Stimulated activated CD4-positive, alpha-beta T cell treated with anti-CD3 and anti-CD28 coated beads, Interleukin-4, amount 100 ng/mL, for 48 hours (primary cell): Measurements from ENCODE around the gene OGG1.

Source experiments
- DNase-seq, 2 donors: peaks; one replicate each; pipeline ENCODE4 v3.0.0-alpha.2; 2020; ENCODE audit warnings: low read depth in 2 of 2

The OGG1 gene

DNA sequence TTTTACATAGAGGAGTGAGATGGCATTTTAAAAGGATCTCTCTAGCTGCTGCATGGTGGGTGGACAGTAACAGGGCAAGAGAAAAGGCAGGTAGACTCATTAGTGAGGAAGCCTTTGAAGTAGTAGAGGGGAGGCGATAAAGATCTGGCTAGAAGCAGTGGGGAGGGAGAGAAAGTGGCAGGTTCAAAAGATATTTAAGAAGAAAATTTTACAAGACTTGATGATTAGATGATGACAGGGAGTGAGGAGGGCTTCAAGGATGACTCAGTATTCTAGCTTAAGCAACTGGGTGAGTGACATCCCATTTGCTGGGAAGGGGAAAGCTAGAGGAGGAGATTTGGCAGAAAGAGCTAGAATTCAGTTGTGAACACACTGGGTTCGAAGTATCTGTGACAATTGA is 22.0 kb upstream of the OGG1 start:
- DNase-seq = no peak

DNA sequence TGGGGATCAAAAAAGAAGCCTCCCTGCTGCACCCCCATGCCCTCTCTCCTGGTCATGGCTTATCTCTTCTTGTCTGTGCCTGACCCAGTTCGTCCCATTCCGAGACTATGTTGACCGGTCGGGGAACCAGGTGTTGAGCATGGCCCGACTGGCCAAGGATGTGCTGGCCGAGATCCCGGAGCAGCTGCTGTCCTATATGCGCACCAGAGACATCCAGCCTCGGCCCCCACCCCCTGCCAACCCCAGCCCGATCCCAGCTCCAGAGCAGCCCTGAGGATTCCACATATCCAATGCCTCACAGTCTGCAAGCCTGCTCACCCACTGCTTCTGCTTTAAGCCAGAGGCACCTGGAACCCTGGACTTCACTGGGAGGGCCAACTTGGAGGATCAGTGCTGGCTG is 20.3 kb upstream of the OGG1 start:
- DNase-seq = no peak

DNA sequence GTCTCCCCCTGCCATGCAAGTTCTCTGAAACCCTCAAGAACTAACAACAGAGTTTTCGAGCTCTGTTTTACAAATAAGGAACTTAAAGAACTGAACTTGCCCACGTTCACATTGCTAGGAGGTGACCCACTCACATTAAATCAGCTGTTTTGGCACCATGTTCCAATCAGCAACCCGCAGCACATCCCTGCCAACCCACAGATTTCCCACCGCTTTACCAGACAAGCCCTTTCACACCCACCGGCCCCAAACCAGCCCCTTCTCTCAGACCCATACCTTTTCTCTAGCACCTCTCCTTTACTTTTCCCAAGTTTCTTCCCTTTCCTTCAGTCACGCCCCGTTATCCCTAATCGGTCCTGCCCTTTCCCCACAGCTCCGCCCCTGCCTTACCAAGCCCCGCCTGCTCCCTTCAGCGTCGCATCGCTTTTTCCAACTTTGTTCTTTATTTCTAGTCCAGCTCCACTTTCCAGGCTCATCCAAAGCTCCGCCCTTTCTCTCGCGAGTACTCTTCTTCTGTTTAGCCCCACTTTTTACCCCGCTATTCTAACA is 19.0 kb upstream of the OGG1 start:
- DNase-seq = no peak

DNA sequence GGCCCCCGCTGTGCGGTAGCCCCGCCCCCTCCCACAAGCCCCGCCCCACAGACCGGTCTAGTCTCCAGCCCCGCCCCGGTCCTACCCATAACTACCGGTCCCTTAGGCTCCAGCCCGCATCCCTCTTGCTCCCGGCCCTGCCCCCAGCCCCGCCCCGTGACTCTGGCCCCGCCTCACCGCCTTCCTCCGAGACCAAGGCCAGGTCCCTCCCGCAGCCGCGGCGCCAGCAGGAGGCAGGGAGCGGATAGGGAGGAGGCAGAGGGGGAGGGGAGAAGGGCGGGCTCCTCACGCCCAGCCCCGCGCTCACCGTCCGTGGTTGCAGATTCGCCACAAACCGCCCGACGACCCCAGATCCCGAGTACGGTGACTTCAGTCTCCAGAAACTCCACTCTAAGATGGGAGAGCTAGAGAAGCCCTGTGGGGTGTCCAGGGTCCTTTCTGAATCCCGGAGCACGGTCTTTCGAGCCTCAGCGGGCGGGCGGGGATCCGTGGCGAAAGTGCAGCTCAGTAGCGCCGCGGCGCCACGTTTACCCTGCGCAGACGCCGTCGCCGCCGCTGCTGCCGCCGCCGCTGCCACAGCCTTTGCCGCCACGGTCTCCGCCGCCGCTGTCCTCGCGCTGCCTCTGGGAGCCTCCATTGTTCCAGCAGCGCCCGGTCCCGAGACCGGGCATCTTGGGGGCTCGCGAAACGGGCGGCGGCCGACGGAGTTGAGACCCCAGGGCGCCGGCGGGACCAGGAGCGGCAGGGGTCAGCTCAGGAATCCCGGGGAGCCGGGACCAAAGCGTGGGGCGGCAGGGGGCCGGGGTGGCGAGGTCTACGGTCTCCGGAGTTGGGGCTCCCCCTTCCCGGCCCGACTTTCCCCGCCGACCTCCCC is 18.3 kb upstream of the OGG1 start, which contains the start of gene BRPF1:
Gene BRPF1, plus strand, starts transcription at position 530 of the 874 bp plus-strand sequence. CDS start 2,406 bp downstream, outside the sequence.
- DNase-seq = peak; percentile 100

DNA sequence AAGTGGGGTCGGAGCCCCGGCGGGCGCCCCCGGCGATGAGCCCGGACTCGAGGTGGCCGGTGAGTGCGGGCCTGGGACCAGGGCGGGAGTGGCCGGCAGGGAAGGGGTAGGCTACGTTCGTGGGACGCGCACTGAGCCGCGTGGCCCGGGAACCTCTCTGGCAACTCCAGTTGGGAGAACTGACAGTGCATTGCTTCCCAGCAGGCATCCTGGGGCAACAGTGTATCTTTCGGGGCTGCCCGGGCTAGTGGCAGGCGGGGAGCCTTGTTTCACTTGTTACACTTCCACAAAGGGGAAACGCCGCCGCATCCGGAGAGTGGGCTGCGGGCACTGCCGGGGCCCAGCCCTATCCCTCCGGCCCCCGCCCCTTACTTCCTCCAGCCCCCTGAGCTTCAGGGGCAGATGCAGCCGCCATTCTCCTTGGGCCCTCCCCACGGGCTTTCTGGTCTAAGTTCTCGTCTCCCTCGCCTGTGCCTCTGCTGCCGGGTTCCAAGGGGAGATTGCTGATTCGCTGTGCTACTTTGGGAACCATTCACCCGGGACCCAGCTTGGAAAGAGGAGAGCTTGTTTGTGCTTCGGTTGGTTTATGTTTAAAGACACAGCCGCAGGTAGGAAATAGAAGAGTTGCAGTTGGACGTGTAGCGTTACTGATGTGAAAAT is 17.5 kb upstream of the OGG1 start:
- DNase-seq = peak; percentile 22 to 24

DNA sequence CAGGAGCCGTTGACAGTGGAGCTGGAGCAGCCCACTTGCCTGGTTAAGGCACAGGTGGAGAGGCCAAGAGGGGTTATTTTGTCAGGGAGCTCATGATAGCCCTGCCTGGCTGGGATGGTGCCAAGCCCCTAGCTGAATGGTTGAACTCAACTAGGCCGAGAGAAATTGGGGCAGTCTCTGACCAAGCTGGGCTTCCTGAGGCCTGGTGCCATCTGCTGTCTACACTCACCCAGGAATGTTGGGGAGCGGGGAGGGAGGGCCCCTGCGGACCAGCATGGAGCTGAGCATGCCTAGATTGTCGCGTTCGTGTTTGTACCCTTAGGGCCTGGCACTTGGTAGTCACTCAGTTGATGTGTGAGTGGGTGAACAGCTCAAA is 17.0 kb upstream of the OGG1 start:
- DNase-seq = no peak

DNA sequence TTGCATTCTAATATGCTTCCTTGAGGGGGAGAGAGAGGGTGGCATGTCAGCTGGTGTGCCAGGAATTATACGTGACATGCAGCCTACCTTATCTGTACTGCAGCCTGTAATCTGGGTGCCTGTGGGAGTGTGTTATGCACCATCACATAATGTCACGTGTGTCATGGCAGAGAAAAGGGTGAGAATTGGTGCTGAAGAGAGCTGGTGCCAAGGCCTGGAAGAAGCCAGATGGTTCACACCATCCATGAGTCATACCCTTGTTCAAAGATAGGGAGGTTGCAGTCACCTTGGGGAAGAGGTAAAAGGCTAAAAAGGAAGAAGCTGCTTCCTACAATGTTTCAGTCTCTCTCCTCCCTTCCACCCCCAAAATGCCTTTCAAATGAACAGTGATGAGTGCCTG is 12.9 kb upstream of the OGG1 start:
- no peak for DNase-seq

DNA sequence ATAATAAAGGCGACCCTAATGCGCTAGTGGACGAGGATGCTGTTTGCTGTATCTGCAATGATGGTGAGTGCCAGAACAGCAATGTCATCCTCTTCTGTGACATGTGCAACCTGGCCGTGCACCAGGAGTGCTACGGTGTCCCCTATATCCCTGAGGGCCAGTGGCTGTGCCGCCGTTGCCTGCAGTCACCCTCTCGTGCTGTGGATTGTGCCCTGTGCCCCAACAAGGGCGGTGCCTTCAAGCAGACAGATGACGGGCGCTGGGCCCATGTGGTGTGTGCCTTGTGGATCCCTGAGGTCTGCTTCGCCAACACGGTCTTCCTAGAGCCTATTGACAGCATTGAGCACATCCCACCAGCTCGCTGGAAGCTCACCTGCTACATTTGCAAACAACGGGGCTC is 10.6 kb upstream of the OGG1 start:
- no peak for DNase-seq

DNA sequence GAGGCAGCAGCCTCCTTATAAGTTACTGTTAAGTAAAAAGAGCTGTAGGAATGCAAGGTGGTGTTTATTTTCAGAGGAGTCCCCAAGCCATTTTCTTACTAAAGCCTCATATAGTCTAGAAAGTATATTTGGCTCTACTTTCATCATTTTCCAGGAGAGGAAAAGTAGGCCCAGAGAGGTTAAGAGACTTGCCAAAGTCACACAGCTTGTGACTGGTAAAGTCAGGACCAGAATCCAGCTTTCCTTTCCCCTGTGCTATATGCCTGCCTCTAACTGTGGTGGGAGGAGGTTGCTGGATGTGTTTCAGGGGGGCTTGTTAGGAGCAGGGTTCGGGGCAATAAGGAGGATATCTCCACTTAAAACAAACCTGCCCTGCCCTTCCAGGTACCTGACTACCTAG is 7.2 kb upstream of the OGG1 start:
- DNase-seq = no peak

DNA sequence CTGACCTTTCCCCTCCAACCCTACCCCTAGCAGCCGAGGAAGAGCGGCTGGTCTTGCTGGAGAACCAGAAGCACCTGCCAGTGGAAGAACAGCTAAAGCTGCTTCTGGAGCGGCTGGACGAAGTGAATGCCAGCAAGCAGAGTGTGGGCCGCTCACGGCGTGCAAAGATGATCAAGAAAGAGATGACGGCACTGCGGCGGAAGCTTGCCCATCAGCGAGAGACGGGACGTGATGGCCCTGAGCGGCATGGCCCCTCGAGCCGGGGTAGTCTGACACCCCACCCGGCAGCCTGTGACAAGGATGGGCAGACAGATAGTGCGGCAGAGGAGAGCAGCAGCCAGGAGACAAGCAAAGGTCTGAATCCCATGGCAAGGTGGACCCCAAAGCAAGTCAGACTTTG is 6.2 kb upstream of the OGG1 start:
- DNase-seq = no peak

DNA sequence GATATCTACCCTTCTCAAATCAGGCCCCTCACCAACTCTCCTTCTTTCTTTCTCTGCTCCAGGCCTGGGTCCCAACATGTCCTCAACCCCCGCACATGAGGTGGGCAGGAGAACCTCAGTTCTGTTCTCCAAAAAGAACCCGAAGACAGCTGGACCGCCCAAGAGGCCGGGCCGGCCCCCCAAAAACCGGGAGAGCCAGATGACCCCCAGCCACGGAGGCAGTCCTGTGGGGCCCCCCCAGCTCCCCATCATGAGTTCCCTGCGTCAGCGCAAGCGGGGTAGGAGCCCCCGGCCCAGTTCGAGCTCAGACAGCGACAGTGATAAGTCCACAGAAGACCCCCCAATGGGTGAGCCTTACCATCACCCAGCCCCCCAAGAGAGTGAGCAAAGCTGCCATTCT is 5.6 kb upstream of the OGG1 start:
- DNase-seq = no peak

DNA sequence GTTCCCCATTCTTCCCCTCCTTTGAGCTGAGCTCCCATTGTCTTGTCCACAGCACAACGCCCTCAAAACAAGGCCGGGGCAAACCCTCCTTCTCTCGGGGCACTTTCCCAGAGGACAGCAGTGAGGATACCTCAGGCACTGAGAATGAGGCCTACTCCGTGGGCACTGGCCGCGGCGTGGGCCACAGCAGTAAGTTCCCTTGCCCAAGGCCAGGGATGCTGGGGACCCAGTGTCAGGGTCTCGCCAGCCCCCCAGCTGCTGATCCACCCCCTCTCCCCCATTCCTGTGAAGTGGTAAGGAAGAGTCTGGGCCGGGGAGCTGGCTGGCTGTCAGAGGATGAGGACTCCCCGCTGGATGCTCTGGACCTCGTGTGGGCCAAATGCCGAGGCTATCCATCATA is 4.2 kb upstream of the OGG1 start:
- no peak for DNase-seq

DNA sequence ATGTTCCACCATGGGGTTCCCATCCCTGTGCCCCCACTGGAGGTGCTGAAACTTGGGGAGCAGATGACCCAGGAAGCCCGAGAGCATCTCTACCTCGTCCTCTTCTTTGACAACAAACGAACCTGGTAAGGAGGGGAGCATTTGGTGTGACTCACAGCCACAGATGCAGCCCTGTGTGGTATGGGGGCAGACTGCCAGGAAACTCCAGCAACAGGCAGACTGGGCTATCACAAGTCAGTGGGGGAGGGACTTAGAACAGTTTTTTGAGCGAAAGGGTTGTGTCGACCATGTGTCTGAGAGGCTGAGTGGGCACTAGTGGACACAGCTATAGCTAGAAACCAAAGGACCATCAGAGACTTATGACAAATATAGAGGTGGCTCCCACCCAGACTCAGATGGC is 3.4 kb upstream of the OGG1 start:
- DNase-seq = no peak

DNA sequence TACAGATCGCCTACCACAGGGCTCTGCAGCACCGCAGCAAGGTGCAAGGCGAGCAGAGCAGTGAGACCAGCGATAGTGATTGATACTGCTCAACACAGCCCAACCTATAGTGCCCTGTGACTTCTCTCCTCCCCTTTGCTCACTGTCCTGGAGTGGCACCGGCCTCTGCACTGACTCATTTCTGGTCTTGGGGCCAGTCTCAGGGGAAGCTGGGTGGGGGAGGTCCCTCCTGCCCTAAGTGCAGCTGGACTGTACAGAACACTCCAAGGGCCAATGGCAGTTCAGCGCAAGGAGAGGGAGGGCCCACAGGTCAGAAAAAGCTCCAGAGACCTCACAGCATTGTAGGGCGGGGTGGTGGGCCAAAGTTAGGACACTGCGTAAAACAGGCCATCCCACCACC is 2.5 kb upstream of the OGG1 start:
- DNase-seq = no peak

DNA sequence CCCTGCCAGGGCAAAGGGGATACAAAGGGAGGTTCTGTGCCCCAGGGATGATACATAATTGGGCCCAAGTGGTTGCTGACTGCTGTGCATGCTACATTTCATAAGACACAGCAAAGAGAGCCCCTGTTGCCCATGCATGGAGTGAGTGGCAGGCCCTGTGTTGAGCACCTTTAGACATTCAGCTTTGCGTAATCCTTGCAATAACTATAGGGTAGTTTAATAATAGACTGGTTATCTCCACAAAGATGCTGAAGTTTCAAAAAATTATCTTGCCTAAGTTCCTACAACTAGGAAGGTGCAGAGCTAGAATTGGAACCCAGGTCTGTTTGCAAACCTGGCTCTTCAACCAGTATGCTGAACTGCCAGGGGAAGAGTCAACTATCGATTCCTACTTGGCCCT is 1.7 kb upstream of the OGG1 start:
- no peak for DNase-seq

DNA sequence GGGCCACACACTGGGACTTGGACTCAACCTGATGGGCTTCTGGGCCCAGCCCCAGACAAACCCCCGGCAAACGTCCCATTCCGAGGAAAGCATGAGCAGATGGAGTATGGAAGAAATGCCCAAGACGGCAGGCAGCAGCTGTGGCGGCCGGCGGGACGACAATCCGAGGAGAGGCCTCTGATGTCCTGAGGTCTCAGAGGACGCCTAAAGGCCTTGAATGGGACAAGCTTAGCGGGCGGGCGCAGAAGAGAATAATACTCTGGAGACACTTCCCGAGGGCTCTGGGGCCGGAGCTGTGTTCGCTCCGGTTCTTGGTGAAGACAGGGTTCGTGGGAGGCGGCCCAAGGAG is 482 bp upstream of the OGG1 start:
- DNase-seq = no peak

DNA sequence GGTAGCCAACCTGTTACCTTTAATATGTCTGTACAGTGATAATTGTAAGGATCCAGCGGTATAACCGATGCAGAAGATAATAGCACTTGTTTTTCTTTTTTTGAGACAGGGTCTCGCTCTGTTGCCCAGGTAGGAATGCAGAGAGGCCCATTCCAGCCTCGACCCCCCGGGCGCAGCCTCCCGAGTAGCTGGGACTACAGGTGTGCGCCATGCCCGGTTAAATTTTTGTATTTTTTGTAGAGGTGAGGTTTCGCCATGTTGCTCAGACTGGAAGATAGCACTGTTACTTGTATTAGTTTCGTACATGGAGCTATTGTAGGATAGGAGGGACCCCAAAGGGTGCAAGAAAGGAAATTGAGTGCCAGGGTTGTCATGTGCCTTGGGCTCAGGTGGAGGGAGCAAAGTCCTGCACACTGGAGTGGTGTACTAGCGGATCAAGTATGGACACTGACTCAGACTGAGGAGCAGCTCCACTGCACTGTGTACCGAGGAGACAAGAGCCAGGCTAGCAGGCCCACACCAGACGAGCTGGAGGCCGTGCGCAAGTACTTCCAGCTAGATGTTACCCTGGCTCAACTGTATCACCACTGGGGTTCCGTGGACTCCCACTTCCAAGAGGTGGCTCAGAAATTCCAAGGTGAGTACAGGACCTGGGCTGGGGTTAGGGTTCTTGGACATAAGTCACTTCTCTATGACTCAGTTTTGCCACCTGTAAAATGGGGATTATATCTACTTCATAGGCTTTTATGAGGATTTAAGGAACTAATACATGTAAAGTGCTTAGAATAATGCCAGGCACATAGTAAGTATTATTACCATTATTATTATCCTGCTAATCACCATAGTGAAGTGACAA is 1.0 kb downstream of the OGG1 start:
- no peak for DNase-seq

DNA sequence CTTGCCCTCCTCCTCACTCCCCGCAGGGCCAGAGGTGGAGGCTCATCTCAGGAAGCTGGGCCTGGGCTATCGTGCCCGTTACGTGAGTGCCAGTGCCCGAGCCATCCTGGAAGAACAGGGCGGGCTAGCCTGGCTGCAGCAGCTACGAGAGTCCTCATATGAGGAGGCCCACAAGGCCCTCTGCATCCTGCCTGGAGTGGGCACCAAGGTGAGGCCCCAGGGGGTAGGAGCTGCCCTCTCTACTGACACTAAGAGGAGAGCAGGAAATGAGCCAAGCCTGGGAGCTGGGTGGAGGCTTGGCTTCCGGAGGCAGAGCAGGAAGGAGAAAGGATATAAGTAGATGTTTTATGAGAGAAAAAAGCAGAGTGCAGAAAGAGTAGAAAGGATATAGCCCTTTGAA is 4.9 kb downstream of the OGG1 start:
- DNase-seq = no peak

DNA sequence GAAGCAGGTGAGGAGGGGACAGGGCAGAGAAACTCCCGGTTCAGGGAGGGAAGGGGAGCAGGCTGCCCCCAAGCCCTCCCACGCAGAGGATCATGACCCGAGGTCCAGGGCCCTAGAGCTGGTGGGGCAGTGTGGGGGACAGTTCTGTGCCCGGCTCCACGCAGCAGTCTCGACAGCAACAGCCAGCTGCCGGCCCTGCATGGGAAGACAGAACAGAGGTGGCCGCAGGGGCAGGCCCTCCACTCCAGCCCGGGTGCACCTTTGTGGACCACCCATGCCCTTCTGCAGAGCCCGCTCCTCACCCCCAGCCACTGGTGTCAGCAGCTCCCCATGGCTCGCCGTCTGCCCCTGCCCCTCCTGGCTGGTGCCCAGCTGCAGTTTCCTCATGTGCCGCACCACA is 7.7 kb downstream of the OGG1 start:
- DNase-seq = no peak

DNA sequence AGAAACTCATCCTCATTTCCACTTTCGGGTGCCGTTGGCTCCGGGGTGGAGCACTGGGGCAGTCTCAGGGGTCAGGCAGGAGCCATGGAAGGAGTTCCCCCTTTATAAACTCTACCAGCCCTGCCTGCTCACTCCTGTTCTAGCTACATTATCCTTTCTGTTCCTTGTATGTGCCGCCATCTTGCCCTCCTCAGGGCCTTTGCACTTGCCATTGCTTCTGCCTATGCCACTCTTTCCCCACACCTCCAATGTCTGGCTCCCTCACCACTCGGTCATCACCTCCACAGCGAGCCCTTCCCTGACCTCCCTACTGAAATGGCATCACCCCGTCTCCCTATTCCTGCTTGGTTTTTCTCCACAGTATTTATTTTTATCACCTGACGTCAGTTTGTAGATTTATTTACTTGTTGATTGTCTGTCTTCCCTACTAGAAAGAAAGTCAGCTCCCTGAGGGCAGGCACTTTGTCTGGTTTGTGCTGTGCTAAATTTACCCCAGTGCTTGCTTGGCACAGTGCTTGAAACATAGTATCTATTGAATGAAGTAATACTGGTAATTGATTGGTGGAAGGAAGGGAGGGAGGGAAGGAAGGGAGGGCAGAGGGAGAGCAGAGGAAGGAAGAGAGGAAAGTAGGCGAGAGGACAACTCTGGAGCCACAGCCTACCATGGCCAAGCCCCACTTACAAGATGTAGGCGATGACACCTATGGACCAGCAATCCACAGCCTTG is 11.2 kb downstream of the OGG1 start:
- no peak for DNase-seq

DNA sequence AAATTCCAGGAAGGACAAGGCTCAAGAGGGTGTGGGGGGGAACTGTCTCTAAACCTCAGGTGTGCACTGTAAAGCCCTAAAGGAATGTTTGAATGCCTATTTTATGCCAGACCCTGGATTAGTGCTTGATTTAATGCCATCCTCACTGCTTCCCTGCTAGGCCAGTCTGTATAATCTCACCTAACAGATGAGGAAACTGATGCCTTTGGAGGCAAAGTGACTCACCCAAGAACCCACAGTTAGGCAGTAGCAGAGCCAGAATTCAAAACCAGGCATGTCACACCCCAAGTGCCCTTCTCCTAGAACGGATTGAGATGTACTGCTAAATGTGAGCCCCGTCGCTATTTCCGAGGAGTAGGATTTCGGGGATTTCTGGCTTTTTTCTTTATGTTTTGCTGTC is 12.2 kb downstream of the OGG1 start:
- DNase-seq = no peak

DNA sequence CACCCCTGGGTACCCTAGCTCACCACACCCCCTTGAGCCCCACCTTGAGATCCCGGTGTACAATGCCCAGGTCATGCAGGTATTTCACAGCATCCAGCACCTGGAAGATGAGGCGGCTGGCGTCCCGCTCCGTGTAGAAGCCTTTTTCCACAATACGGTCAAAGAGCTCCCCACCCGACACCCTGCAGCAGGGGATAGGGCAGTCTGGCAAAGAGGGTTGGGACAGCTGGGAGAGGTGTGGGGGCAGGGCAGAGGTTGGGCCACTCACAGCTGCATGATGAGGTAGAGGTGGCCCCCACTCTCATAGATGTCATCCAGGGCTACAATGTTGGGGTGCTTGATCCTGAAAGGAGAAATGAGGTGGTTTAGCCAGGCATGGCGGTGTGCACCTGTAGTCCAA is 13.1 kb downstream of the OGG1 start:
- no peak for DNase-seq
